Stomach (tissue), 9 donors: ENCODE data around the gene MYO1B. TPM values are rescaled to one million over a fixed set of nuclear protein-coding genes. Genes with fewer than 3 reads are reported as not detected.
A peak's percentile ranks its signal among the peaks of the same experiment; 100 is the strongest.

Experiments used
- DNase-seq, 2 donors: peaks; one replicate each; pipeline versions ENCODE4 v3.0.0 to v3.0.0-alpha.2; 2013 to 2019
- H3K27ac ChIP-seq, 5 donors: fragments of 200-600 bp in 4 of 5; sonication (generic) in 4 of 5; one replicate each; pipeline ENCODE4 v1.5.1; 2013 to 2019; ENCODE audit warnings: mild to moderate bottlenecking in 1 of 5, moderate library complexity in 1 of 5
- H3K27me3 ChIP-seq, 3 donors: fragments of 200-600 bp; sonication (generic); one replicate each; pipeline ENCODE4 v1.5.1; 2017 to 2019; ENCODE audit warnings: mixed run types in 1 of 3
- H3K36me3 ChIP-seq, 4 donors: fragments of 200-600 bp; sonication (generic); 1 replicate in 3 of 4; 2 replicates in 1 of 4; pipeline ENCODE4 v1.5.1; 2016 to 2019
- H3K4me1 ChIP-seq, 4 donors: fragments of 200-600 bp; sonication (generic); one replicate each; pipeline ENCODE4 v1.5.1; 2016 to 2019
- H3K4me3 ChIP-seq, 4 donors: fragments of 200-600 bp; sonication (generic) in 3 of 4; one replicate each; pipeline ENCODE4 v1.5.1; 2016 to 2019; ENCODE audit warnings: mild to moderate bottlenecking in 1 of 4
- H3K9me3 ChIP-seq, 4 donors: fragments of 200-600 bp; sonication (generic); one replicate each; pipeline ENCODE4 v1.5.1; 2016 to 2019
- EP300 ChIP-seq: sonication (generic); formaldehyde crosslinking; IDR thresholded peaks from one replicate; pipeline ENCODE4 v1.6.1; 2017; ENCODE audit warnings: antibody characterized with exemption
- POLR2A ChIP-seq, 4 donors: fragments of 450-650 bp; IDR thresholded peaks; one replicate each; pipeline ENCODE4 v1.6.1; 2016; ENCODE audit warnings: antibody characterized with exemption in 4 of 4, control low read depth in 2 of 4, mild to moderate bottlenecking in 1 of 4, moderate library complexity in 1 of 4
- POLR2AphosphoS5 ChIP-seq, 3 donors: sonication (generic); formaldehyde crosslinking; IDR thresholded peaks; one replicate each; pipeline ENCODE4 v1.6.1; 2016; ENCODE audit warnings: antibody characterized with exemption in 3 of 3
- WGBS, 5 donors: extraction: QIAGEN DNeasy Blood & Tissue Kit in 3 of 5; methylation state at CpG; one replicate each; pipeline versions ENCODE4 v1.1.5 to v1.1.7; 2013 to 2018; 5-methylcytosine and 5-hydroxymethylcytosine counted together
- intact Hi-C: fragments of 100-400 bp; cut with DNase I; formaldehyde crosslinking; loops from one replicate; pipeline ENCODE4 v1.15.1; 2023; ENCODE audit warnings: low total_unique reads
- polyA plus RNA-seq, 3 donors: library from polyadenylated mRNA; stranded (reverse); fragments of 200-250 nt; gene quantifications; one replicate each; pipeline ENCODE4 v1.2.3, GENCODE V29; 2013
- total RNA-seq, 5 donors: library from RNA; depleted of rRNA; stranded (reverse); fragments of >200 nt; gene quantifications; one replicate each; pipeline versions ENCODE4 v1.1.0 to v1.2.3, GENCODE V29; 2014 to 2016
- TF ChIP-seq, protein P1 (sequence below), 7 experiments: fragments of 450-650 bp in 4 of 7; fragments of 200-600 bp in 3 of 7; sonication (generic) in 3 of 7; IDR thresholded peaks; one replicate each; pipeline ENCODE4 v1.5.1; 2016 to 2019; ENCODE audit warnings: antibody characterized with exemption in 7 of 7, control low read depth in 2 of 7, mild to moderate bottlenecking in 1 of 7
- donor health status: healthy with polysubstance abuse.
- donor health status: Bipolar disorder and iron deficiency.
- donor health status: healthy.

Gene MYO1B
- total and polyA plus RNA-seq, 8 donors, result 6.1 to 123 (median 16.4) TPM

DNA sequence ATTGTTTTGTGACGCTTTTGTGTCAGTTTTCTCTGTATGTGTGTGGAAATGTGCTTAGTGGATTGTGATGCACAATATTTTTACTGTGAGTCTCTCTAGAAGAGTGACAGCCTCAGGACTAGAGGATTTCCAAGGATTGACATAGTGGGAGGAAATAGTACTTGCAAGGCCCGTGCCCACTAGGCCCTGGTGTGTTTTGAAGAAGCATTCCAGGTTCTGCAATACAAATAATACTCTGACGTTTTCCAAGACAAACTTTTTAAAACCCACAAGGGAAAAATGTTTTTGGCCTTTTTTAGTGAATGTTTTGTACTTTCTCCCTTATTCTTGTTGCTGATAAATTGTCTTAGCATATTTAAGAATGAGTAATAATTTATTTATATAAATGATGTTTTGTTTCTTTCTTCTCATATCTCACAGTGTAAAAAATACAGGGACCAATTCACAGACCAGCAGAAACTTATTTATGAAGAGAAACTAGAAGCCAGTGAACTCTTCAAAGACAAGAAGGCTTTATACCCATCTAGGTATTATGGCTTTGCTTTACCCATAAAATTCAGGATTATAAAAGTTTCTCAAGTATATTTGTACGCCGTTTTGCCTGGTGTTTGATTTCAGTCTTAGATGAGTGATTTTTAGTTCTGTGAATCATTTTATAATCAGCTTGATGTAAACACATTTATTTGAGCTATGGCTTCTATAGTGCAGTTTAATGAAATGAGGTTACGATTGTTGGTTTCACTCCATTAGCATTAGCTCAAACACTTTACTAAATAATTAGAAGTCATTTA is 165.6 kb downstream of the MYO1B start:
- peaks cover 0 to 28% (median 18%) of the 10 kb centered on the region in 4 donors for H3K36me3 ChIP-seq
- DNase-seq, result no peak
- H3K4me1 ChIP-seq, result peaks cover 0 to 42% (median 4%) of the 10 kb centered on the region in 4 donors
- no peak overlapping the region for H3K4me3 ChIP-seq
- H3K9me3 ChIP-seq, result no peaks in the 10 kb centered on the region
- intact Hi-C loops, result no loop called here
- WGBS, 5 donors, result 65 to 77% (median 75%) methylated on average over 6 of the region's 6 CpGs
- TF ChIP-seq POLR2AphosphoS5 (IDR thresholded peaks at IDR 0.05) (no peak), EP300 (no peak), POLR2A (IDR thresholded peaks at IDR 0.05) (no peak)
- TF ChIP-seq, protein P1, sequence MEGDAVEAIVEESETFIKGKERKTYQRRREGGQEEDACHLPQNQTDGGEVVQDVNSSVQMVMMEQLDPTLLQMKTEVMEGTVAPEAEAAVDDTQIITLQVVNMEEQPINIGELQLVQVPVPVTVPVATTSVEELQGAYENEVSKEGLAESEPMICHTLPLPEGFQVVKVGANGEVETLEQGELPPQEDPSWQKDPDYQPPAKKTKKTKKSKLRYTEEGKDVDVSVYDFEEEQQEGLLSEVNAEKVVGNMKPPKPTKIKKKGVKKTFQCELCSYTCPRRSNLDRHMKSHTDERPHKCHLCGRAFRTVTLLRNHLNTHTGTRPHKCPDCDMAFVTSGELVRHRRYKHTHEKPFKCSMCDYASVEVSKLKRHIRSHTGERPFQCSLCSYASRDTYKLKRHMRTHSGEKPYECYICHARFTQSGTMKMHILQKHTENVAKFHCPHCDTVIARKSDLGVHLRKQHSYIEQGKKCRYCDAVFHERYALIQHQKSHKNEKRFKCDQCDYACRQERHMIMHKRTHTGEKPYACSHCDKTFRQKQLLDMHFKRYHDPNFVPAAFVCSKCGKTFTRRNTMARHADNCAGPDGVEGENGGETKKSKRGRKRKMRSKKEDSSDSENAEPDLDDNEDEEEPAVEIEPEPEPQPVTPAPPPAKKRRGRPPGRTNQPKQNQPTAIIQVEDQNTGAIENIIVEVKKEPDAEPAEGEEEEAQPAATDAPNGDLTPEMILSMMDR (IDR thresholded peaks at IDR 0.05), result no peak
- no peaks in the 10 kb centered on the region for H3K27me3 ChIP-seq
- peak overlapping the region in 2 of 5 donors; percentile 6 to 59 for H3K27ac ChIP-seq

- 26 to 43% (median 38%) methylated on average over 5 of the region's 5 CpGs for WGBS, 5 donors
- Histone ChIP-seq H3K27ac (peak overlapping the region in 2 of 5 donors; percentile 6 to 59), H3K27me3 (no peaks in the 10 kb centered on the region), H3K4me1 (peaks cover 0 to 37% (median 4%) of the 10 kb centered on the region in 4 donors), H3K4me3 (no peak overlapping the region), H3K9me3 (no peaks in the 10 kb centered on the region), H3K36me3 (peaks cover 0 to 34% (median 21%) of the 10 kb centered on the region in 4 donors)
- TF ChIP-seq POLR2A (IDR thresholded peaks at IDR 0.05), result no peak
- no peak for TF ChIP-seq EP300
- TF ChIP-seq, protein P1 (IDR thresholded peaks at IDR 0.05), result no peak
- TF ChIP-seq POLR2AphosphoS5 (IDR thresholded peaks at IDR 0.05), result peak in 1 of 3 donors; percentile 53
- peak in 1 of 2 donors; percentile 18 for DNase-seq
- intact Hi-C loops, result no loop called here
Observed at GRCh38 chr2:191411472-191411871, 166.3 kb downstream of the MYO1B start.

DNA sequence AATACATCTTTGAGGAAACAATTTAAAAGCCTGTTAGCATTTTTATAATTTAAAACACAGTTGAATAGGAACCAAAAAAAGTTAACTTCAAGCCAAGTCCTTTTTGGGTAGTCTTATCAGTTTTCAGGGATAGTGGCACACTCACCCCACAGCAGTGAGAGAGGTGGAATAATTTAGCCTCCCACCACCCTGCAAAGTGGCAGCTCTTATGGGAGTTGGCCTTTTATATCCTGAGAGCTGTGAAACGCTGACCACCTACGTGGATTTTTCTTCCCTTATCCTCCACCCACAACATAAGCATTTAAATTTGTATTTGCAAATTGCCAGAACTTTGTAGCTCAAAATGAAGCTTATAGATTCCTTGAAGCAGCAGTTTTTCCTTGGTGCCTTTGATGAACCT is 167.1 kb downstream of the MYO1B start:
- Histone ChIP-seq H3K27me3 (no peaks in the 10 kb centered on the region), H3K4me1 (peaks cover 0 to 35% (median 4%) of the 10 kb centered on the region in 4 donors), H3K36me3 (peaks cover 0 to 35% (median 22%) of the 10 kb centered on the region in 4 donors), H3K4me3 (no peak overlapping the region), H3K27ac (peak overlapping the region in 1 of 5 donors; percentile 59), H3K9me3 (no peaks in the 10 kb centered on the region)
- 51 to 80% (median 64%) methylated on average over 2 of the region's 2 CpGs for WGBS, 5 donors
- DNase-seq, result no peak
- intact Hi-C loops, result no loop called here
- TF ChIP-seq EP300 (no peak), POLR2AphosphoS5 (IDR thresholded peaks at IDR 0.05) (no peak)

- peaks cover 0 to 33% (median 9%) of the 10 kb centered on the region in 4 donors for H3K4me1 ChIP-seq
- no peak for DNase-seq
- H3K4me3 ChIP-seq, result no peak overlapping the region
- intact Hi-C loops, result no loop called here
- H3K27me3 ChIP-seq, result no peaks in the 10 kb centered on the region
- H3K36me3 ChIP-seq, result peaks cover 0 to 25% (median 16%) of the 10 kb centered on the region in 4 donors
- TF ChIP-seq EP300 (no peak), POLR2AphosphoS5 (IDR thresholded peaks at IDR 0.05) (no peak), POLR2A (IDR thresholded peaks at IDR 0.05) (no peak)
- TF ChIP-seq, protein P1 (IDR thresholded peaks at IDR 0.05), result no peak
- no peak overlapping the region for H3K27ac ChIP-seq
- H3K9me3 ChIP-seq, result no peaks in the 10 kb centered on the region
Observed at GRCh38 chr2:191415101-191415500, 169.9 kb downstream of the MYO1B start.

- 37 to 62% (median 50%) methylated on average over 5 of the region's 5 CpGs for WGBS, 5 donors
- TF ChIP-seq POLR2AphosphoS5 (IDR thresholded peaks at IDR 0.05) (peak in 1 of 3 donors; percentile 8), POLR2A (IDR thresholded peaks at IDR 0.05) (no peak)
Observed at GRCh38 chr2:191415858-191416257, 170.7 kb downstream of the MYO1B start.

More at GRCh38 chr2:191415858-191416257, 170.7 kb downstream of the MYO1B start:
- Histone ChIP-seq H3K27me3 (no peaks in the 10 kb centered on the region), H3K4me1 (peaks cover 0 to 26% (median 9%) of the 10 kb centered on the region in 4 donors), H3K4me3 (no peak overlapping the region), H3K36me3 (peaks cover 0 to 23% (median 17%) of the 10 kb centered on the region in 4 donors), H3K27ac (peak overlapping the region in 3 of 5 donors; percentile 0 to 36 (median 20)), H3K9me3 (no peaks in the 10 kb centered on the region)
- DNase-seq, result no peak
- intact Hi-C loops, result no loop called here
